Astrocyte of the cerebellum (primary cell): Measurements from ENCODE around the gene DLX4.

Experiments used
- DNase-seq: peaks from one replicate; pipeline ENCODE4 v3.0.0-alpha.2; 2011; ENCODE audit warnings: low read depth
- H3K4me3 ChIP-seq: 2 replicates; pipeline ENCODE4 v1.5.1; 2011; ENCODE audit warnings: mild to moderate bottlenecking, low read depth, low read length, moderate library complexity
- in situ Hi-C: cut with HindIII; loops from 2 replicates; pipeline ENCODE4 v1.10.0; 2017; ENCODE audit warnings: low sequenced_read_pairs
- TF ChIP-seq, protein P1 (sequence below): IDR thresholded peaks from 2 replicates; pipeline ENCODE4 v1.5.1; 2012; ENCODE audit warnings: low read length, low read depth, moderate library complexity, mild to moderate bottlenecking; ENCODE audit errors: missing control alignments

Gene DLX4

DNA sequence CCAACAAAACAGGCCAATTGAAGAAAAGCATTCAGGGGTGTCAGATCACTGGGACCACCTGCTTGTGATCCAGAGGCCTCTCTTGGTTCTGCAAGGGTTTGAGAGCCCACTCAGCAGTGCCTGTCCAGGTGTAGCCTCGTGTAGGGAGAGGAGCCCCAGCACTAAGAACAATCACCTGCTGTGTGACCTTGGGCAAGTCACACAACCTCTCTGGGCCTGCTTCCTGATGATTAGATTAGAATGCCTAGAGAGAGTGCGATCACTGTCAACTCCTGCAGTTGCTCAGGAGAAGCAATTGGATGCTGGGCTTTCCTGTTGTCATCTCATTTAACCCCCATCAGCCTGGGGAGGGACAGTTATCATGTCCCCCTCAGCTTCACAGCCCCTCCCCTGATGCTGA is 15.8 kb downstream of the DLX4 start:
- TF ChIP-seq, protein P1, sequence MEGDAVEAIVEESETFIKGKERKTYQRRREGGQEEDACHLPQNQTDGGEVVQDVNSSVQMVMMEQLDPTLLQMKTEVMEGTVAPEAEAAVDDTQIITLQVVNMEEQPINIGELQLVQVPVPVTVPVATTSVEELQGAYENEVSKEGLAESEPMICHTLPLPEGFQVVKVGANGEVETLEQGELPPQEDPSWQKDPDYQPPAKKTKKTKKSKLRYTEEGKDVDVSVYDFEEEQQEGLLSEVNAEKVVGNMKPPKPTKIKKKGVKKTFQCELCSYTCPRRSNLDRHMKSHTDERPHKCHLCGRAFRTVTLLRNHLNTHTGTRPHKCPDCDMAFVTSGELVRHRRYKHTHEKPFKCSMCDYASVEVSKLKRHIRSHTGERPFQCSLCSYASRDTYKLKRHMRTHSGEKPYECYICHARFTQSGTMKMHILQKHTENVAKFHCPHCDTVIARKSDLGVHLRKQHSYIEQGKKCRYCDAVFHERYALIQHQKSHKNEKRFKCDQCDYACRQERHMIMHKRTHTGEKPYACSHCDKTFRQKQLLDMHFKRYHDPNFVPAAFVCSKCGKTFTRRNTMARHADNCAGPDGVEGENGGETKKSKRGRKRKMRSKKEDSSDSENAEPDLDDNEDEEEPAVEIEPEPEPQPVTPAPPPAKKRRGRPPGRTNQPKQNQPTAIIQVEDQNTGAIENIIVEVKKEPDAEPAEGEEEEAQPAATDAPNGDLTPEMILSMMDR = no peak
- no peak for DNase-seq
- in situ Hi-C loops = loop anchor here (25.0 kb wide), 1 partner anchor 472 kb away; no protein-coding TSS in a partner anchor
- H3K4me3 ChIP-seq = no peak overlapping the region

DNA sequence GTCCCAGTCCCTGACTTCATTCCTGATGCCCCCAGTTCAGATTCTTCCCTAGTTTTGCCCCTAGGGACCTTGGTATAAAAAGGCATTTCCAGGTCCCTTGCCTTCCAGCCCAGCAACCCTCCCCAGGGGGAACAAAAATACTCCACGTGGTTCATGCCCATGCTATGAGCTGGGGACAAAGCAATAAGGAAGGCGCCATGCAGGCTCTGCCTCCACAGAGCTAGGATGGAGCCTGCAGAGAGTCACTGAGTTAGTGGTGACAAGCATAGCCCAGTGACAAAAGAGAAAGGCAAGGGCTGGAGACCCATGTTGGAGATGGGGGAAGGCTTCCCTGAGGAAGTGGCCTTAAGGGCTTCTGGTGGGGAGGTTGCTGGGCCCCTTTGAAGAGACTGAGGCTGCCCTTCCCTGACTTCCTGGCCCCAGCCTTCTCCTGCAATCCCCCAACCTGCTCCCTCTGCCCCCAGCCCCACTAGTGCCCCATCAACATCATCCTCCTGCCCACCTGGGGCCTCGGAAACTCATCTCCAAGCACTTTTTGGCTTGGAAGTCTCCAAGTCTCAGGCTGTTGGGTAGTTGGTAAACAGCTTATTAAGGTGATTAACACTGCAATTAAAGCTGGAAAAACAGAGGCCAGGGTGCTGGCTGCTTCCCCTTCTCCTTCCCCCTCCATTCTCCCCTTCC is 16.5 kb downstream of the DLX4 start:
- in situ Hi-C loops = loop anchor here (25.0 kb wide), 1 partner anchor 473 kb away; no protein-coding TSS in a partner anchor
- no peak for DNase-seq
- TF ChIP-seq, protein P1 = no peak
- no peak overlapping the region for H3K4me3 ChIP-seq

DNA sequence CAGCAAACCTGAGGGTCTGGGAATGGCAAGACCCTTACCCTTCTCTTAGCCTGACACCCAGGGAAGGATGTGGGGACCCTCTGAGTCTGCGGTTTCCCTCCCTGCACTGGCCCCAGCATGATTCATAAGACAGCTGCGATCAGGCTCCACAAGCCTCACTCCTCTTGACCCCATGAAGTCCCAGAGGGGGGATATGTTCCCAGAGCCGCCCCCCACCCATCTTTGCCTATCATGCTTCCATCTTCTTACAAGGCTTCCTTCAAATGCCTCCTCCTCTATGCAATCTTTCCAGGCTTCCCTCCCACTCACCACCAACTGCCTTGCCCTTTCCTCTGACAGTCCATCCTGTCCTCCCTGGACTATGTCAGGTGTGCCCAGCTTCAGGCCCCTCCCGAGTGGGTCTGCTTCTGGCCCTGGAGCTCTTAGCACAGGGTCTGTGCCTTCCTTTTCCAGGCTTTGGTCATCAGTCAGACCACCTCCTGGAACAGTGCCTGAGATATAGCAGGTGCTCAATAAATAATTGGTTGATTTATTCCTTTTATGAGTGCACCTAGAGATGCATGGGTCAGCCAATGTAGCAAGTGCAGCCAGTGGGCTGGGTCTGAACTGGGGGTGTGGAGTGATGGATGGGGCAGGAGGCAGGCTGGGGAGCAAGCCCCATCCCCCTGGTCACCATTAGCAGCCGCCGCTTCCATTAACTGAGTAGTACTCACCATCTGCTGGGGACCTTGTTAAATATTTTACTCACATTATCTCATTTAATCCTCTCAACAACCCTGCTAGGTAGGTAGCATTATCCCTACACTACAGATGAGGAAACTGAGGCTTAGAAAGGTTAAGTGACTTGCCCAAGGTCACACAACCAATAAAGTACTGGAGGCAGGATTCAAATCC is 17.7 kb downstream of the DLX4 start:
- no peak for DNase-seq
- H3K4me3 ChIP-seq = no peak overlapping the region
- in situ Hi-C loops = loop anchor here (25.0 kb wide), 1 partner anchor 474 kb away; no protein-coding TSS in a partner anchor
- TF ChIP-seq, protein P1 = no peak

DNA sequence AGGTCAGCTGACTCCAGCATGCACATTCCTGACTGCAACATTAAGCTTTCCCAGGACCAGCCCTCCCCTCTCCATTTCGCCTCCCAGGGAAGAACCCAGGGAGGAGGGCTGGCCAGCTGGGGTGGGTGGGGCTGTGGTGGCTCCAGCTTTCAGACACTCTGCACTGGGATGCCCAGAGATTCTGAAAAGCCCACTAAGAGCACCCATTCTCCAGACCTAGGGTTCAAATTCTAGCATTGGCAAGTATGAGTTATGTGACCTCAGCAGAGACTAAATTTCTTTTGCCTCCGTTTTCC is 18.2 kb downstream of the DLX4 start:
- no peak for DNase-seq
- TF ChIP-seq, protein P1 = no peak
- in situ Hi-C loops = loop anchor here (25.0 kb wide), 1 partner anchor 475 kb away; no protein-coding TSS in a partner anchor
- no peak overlapping the region for H3K4me3 ChIP-seq

DNA sequence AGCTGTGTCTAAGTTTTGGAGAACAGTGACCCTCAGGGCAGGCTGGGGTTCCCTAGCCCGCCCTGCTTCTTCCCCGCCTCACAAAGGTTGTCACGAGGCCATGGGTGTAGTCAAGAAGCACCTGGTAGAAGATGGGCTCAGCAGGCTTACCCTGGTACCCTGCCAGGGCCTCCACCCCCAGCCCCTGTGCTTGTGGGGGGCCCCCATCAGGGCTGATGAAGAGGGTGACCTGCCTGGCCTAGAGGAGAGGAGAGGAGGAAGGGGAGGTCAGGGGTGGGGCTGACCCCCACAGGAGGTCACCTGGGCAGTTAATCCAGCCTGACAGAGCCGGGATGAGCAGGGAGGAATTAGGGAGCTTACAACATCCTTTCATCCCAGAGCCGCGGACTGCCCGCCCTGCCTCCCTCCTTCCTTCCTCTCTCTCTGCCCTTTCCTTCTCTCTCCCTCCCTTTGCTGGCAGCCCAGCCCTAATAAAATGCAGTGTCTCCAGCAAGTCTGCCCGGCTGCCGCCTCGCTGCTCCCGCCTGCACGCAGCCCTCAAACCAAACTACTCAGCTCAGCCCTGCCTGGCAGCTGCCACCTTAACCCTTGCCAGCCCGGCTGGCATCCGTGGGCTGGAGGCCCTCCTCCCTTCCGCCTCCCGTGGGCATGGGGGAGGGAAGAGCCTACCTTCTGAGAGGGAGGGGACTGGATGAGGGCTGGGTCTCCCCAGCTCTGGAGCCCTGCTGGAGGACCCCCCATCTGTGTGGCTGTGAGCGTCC is 18.9 kb downstream of the DLX4 start:
- in situ Hi-C loops = loop anchor here (25.0 kb wide), 1 partner anchor 476 kb away; no protein-coding TSS in a partner anchor
- DNase-seq = no peak
- H3K4me3 ChIP-seq = no peak overlapping the region
- TF ChIP-seq, protein P1 = no peak

DNA sequence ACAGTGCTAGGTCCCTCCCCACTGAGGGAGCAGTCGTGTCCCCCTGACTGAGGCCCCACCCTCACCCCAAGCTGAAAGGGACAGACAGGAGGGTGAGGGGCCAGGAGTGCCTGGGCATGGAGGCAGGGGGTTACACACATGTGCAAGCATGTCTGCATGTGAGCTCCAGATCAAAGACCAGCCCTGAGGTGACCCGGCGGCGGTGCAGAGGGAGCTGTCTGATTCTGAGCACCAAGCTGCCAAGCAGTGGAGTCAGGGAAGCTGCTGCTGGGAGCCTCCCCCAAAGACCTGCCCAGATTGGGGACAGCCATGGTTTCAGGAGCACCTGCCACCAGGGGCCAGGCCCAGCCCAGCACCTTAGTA is 20.5 kb downstream of the DLX4 start:
- in situ Hi-C loops = loop anchor here (25.0 kb wide), 1 partner anchor 477 kb away; no protein-coding TSS in a partner anchor
- TF ChIP-seq, protein P1 = no peak
- no peak overlapping the region for H3K4me3 ChIP-seq
- no peak for DNase-seq
